Peyer's patch (tissue), 4 donors: ENCODE results near the gene PACRG. TPM values are rescaled to one million over a fixed set of nuclear protein-coding genes. Genes with fewer than 3 reads are reported as not detected.

Experiments used
- DNase-seq, 3 donors: peaks; one replicate each; pipeline ENCODE4 v3.0.0-alpha.2; 2017 to 2019
- H3K27ac ChIP-seq, 4 donors: fragments of 200-600 bp; sonication (generic); one replicate each; pipeline ENCODE4 v1.5.1; 2016 to 2019
- H3K27me3 ChIP-seq, 2 donors: fragments of 200-600 bp; sonication (generic); one replicate each; pipeline ENCODE4 v1.5.1; 2019
- H3K36me3 ChIP-seq, 3 donors: fragments of 200-600 bp; sonication (generic); one replicate each; pipeline ENCODE4 v1.5.1; 2016 to 2019
- H3K4me1 ChIP-seq, 4 donors: fragments of 200-600 bp; sonication (generic); one replicate each; pipeline ENCODE4 v1.5.1; 2016 to 2019
- H3K4me3 ChIP-seq, 4 donors: fragments of 200-600 bp; sonication (generic); 1 replicate in 3 of 4; 2 replicates in 1 of 4; pipeline ENCODE4 v1.5.1; 2016 to 2019; ENCODE audit warnings: mild to moderate bottlenecking in 1 of 4
- H3K9me3 ChIP-seq, 4 donors: fragments of 200-600 bp; sonication (generic); one replicate each; pipeline ENCODE4 v1.5.1; 2016 to 2019; ENCODE audit warnings: mild to moderate bottlenecking in 1 of 4
- POLR2A ChIP-seq, 2 donors: fragments of 450-650 bp; IDR thresholded peaks; one replicate each; pipeline ENCODE4 v1.5.1; 2017; ENCODE audit warnings: antibody characterized with exemption in 2 of 2, mild to moderate bottlenecking in 2 of 2, moderate library complexity in 2 of 2
- total RNA-seq, 4 donors: library from RNA; depleted of rRNA; stranded (reverse); fragments of >200 nt; gene quantifications; one replicate each; pipeline ENCODE4 v1.1.0, GENCODE V29; 2016
- TF ChIP-seq, protein P1 (sequence below), 6 experiments: fragments of 450-650 bp in 4 of 6; fragments of 200-600 bp in 2 of 6; sonication (generic) in 1 of 6; IDR thresholded peaks; one replicate each; pipeline ENCODE4 v1.5.1; 2017 to 2019; ENCODE audit warnings: antibody characterized with exemption in 6 of 6, mild to moderate bottlenecking in 3 of 6, moderate library complexity in 1 of 6

Gene PACRG
- total RNA-seq, 4 donors from 2014 or later: 0.76 to 2.5 TPM; not detected in 2

- Histone ChIP-seq H3K4me1 (no peaks in the 10 kb centered on the region), H3K27me3 (no peaks in the 10 kb centered on the region), H3K9me3 (no peaks in the 10 kb centered on the region), H3K36me3 (no peaks in the 10 kb centered on the region), H3K27ac (no peak overlapping the region), H3K4me3 (no peak overlapping the region)
- DNase-seq: no peak
- TF ChIP-seq, protein P1, sequence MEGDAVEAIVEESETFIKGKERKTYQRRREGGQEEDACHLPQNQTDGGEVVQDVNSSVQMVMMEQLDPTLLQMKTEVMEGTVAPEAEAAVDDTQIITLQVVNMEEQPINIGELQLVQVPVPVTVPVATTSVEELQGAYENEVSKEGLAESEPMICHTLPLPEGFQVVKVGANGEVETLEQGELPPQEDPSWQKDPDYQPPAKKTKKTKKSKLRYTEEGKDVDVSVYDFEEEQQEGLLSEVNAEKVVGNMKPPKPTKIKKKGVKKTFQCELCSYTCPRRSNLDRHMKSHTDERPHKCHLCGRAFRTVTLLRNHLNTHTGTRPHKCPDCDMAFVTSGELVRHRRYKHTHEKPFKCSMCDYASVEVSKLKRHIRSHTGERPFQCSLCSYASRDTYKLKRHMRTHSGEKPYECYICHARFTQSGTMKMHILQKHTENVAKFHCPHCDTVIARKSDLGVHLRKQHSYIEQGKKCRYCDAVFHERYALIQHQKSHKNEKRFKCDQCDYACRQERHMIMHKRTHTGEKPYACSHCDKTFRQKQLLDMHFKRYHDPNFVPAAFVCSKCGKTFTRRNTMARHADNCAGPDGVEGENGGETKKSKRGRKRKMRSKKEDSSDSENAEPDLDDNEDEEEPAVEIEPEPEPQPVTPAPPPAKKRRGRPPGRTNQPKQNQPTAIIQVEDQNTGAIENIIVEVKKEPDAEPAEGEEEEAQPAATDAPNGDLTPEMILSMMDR (IDR thresholded peaks at IDR 0.05): no peak
- TF ChIP-seq POLR2A (IDR thresholded peaks at IDR 0.05): no peak
Observed at GRCh38 chr6:163228041-163228440, 500.3 kb downstream of the PACRG start.

GRCh38 chr6:163229050-163229449, 501.3 kb downstream of the PACRG start:
- Histone ChIP-seq H3K4me1 (no peaks in the 10 kb centered on the region), H3K36me3 (no peaks in the 10 kb centered on the region), H3K27me3 (no peaks in the 10 kb centered on the region), H3K9me3 (no peaks in the 10 kb centered on the region), H3K27ac (no peak overlapping the region), H3K4me3 (no peak overlapping the region)
- TF ChIP-seq POLR2A (IDR thresholded peaks at IDR 0.05): no peak
- TF ChIP-seq, protein P1 (IDR thresholded peaks at IDR 0.05): no peak
- DNase-seq: no peak

DNA sequence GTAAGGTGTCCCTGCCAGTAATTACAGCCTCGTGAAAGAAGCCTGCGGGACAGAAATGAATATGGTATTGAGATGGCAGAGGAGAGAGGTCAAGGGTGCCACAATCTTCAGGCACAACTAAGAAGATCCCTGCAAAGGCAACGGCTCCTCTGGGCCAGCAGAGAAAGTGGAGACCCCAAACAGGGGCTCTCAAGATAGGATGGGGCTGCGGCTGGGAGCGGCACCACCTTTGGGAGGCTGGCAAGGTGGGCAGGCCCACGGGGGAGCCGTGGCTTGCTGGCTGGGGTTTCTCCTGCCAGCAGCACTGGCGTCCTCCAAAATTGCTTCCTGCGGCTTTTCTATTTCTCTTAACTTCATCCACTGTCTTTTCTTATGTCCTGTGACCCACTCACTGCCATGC, 503.1 kb downstream of the PACRG start:
- Histone ChIP-seq H3K4me1 (no peaks in the 10 kb centered on the region), H3K9me3 (no peaks in the 10 kb centered on the region), H3K27me3 (no peaks in the 10 kb centered on the region), H3K27ac (no peak overlapping the region), H3K4me3 (no peak overlapping the region), H3K36me3 (no peaks in the 10 kb centered on the region)
- TF ChIP-seq, protein P1 (IDR thresholded peaks at IDR 0.05): no peak
- no peak for TF ChIP-seq POLR2A (IDR thresholded peaks at IDR 0.05)
- DNase-seq: no peak

DNA sequence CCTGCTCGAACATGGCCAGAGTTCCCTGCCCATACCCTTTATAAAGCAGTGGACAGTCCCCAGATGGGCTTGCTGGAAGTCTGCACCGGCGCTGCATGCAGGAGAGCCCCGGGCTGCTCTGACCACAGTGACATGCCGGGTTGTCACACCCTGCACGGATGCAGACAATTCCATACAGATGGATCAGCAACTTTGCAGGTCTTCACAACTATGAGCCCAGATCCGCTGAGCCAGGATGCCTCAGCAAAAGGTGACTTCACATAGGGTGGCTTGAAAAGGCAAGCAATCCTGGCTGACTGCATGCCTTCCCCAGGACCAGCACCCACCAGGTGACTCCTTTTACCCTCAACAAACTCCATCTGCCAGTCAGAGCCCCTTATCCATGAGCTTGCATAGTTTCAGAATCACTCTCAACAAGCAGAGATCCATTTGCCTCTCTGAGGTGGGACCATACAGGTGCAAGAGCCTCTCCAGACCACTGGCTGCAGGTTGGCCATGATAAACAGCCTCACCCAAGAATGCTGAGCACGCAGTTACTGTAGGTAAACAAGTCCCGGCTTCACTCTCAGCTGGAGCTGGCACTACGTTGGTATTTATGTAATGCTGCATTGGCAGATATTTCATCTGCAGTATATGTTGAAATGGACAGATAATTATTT, 503.7 kb downstream of the PACRG start:
- TF ChIP-seq POLR2A (IDR thresholded peaks at IDR 0.05): no peak
- TF ChIP-seq, protein P1 (IDR thresholded peaks at IDR 0.05): no peak
- Histone ChIP-seq H3K36me3 (no peaks in the 10 kb centered on the region), H3K9me3 (no peaks in the 10 kb centered on the region), H3K27me3 (no peaks in the 10 kb centered on the region), H3K4me1 (no peaks in the 10 kb centered on the region), H3K4me3 (no peak overlapping the region), H3K27ac (no peak overlapping the region)
- DNase-seq: no peak

DNA sequence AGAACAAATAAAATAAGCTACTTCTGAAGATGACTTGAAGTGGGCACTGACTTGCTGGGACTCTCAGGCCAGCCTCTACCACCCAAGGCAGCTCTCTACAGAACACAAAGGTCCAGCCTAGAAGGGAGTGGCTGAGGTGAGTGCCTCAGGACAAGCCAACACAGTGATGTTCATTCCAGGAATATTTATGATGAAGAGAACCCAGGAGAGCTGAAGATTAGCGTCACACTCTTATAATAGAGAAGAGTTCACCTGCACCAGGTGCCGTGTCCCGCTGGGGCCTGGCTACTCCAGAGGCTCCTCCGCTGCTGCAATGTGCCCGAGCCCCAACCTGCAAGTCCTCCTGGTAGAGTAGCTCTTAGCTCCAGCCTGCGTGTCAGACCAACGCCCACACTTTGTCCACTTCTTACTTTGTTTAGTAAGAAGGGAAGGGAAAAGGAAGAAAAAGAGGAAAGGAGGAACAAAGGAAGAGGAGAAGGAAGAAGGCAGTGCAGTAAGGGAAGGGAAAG, 504.3 kb downstream of the PACRG start:
- Histone ChIP-seq H3K27ac (no peak overlapping the region), H3K36me3 (no peaks in the 10 kb centered on the region), H3K4me1 (no peaks in the 10 kb centered on the region), H3K9me3 (no peaks in the 10 kb centered on the region), H3K27me3 (no peaks in the 10 kb centered on the region), H3K4me3 (no peak overlapping the region)
- TF ChIP-seq POLR2A (IDR thresholded peaks at IDR 0.05): no peak
- TF ChIP-seq, protein P1 (IDR thresholded peaks at IDR 0.05): no peak
- DNase-seq: no peak
